ENCODE results near the gene BRPF3. TPM values are rescaled to one million over a fixed set of nuclear protein-coding genes. Genes with fewer than 3 reads are reported as not detected.

BRPF3 gene
- polyA plus RNA-seq, 3 donors = 11.5 to 19.2 (median 13.8) TPM

- WGBS, 3 donors = 60 to 81% (median 61%) methylated on average over 1 of the region's 1 CpG
- H3K27ac ChIP-seq (ENCODE audit: low read depth, low read length) = no peak overlapping the region
These were observed 52.4 kb downstream of the BRPF3 start for GRCh38 chr6:36248980-36249379.

- no peak overlapping the region for H3K27ac ChIP-seq (ENCODE audit: low read depth, low read length)
- 60 to 89% (median 80%) methylated on average over 5 of the region's 5 CpGs for WGBS, 3 donors
These were observed 53.0 kb downstream of the BRPF3 start for GRCh38 chr6:36249536-36249935.

- 82 to 95% (median 94%) methylated on average over 2 of the region's 2 CpGs for WGBS, 3 donors
- no peak overlapping the region for H3K27ac ChIP-seq (ENCODE audit: low read depth, low read length)
These were observed 55.5 kb downstream of the BRPF3 start for GRCh38 chr6:36252005-36252404.

GRCh38 chr6:36263390-36264000 lies 67.0 kb downstream of the BRPF3 start:
- no peak overlapping the region for H3K27ac ChIP-seq (ENCODE audit: low read depth, low read length)
- WGBS, 3 donors = 74 to 77% (median 76%) methylated on average over 9 of the region's 9 CpGs

- H3K27ac ChIP-seq (ENCODE audit: low read depth, low read length) = no peak overlapping the region
- 71 to 89% (median 86%) methylated on average over 1 of the region's 1 CpG for WGBS, 3 donors
These were observed 69.2 kb downstream of the BRPF3 start for GRCh38 chr6:36265744-36266143.

GRCh38 chr6:36266913-36267644 lies 70.5 kb downstream of the BRPF3 start:
- no peak overlapping the region for H3K27ac ChIP-seq (ENCODE audit: low read depth, low read length)
- WGBS, 3 donors = 89 to 93% (median 90%) methylated on average over 13 of the region's 13 CpGs

- 79 to 96% (median 94%) methylated on average over 4 of the region's 4 CpGs for WGBS, 3 donors
- no peak overlapping the region for H3K27ac ChIP-seq (ENCODE audit: low read depth, low read length)
These were observed 71.4 kb downstream of the BRPF3 start for GRCh38 chr6:36267731-36268477.

GRCh38 chr6:36268478-36269275 lies 72.1 kb downstream of the BRPF3 start:
- 51 to 70% (median 63%) methylated on average over 12 of the region's 12 CpGs for WGBS, 3 donors

GRCh38 chr6:36269834-36270705 lies 73.5 kb downstream of the BRPF3 start, which contains the start of gene PNPLA1:
Gene PNPLA1 (plus strand): TSS chr6:36270060. CDS start chr6:36270460, 400 bp downstream.
- no peak within 1 kb of the TSS for H3K27ac ChIP-seq (ENCODE audit: low read depth, low read length)
- WGBS, 3 donors = 75 to 78% (median 76%) methylated on average over 32 of the region's 32 CpGs

More at GRCh38 chr6:36268478-36269275, 72.1 kb downstream of the BRPF3 start:
- H3K27ac ChIP-seq (ENCODE audit: low read depth, low read length) = no peak overlapping the region

- no peak overlapping the region for H3K27ac ChIP-seq (ENCODE audit: low read depth, low read length)
- 80 to 85% (median 83%) methylated on average over 8 of the region's 8 CpGs for WGBS, 3 donors
These were observed 75.7 kb downstream of the BRPF3 start for GRCh38 chr6:36272234-36272633.

GRCh38 chr6:36273067-36273466 lies 76.5 kb downstream of the BRPF3 start:
- 89 to 97% (median 95%) methylated on average over 5 of the region's 5 CpGs for WGBS, 3 donors

GRCh38 chr6:36273802-36274514 lies 77.4 kb downstream of the BRPF3 start:
- no peak overlapping the region for H3K27ac ChIP-seq (ENCODE audit: low read depth, low read length)
- WGBS, 3 donors = 83 to 87% (median 83%) methylated on average over 15 of the region's 15 CpGs

More at GRCh38 chr6:36273067-36273466, 76.5 kb downstream of the BRPF3 start:
- H3K27ac ChIP-seq (ENCODE audit: low read depth, low read length) = no peak overlapping the region

- 63 to 83% (median 66%) methylated on average over 13 of the region's 13 CpGs for WGBS, 3 donors
- no peak overlapping the region for H3K27ac ChIP-seq (ENCODE audit: low read depth, low read length)
These were observed 80.3 kb downstream of the BRPF3 start for GRCh38 chr6:36276581-36277536.

- WGBS, 3 donors = 57 to 69% (median 67%) methylated on average over 2 of the region's 2 CpGs
- H3K27ac ChIP-seq (ENCODE audit: low read depth, low read length) = no peak overlapping the region
These were observed 81.5 kb downstream of the BRPF3 start for GRCh38 chr6:36277946-36278470.

- WGBS, 3 donors = 59 to 68% (median 64%) methylated on average over 3 of the region's 3 CpGs
- no peak overlapping the region for H3K27ac ChIP-seq (ENCODE audit: low read depth, low read length)
These were observed 83.9 kb downstream of the BRPF3 start for GRCh38 chr6:36280467-36280866.

- 77 to 88% (median 84%) methylated on average over 4 of the region's 4 CpGs for WGBS, 3 donors
These were observed 84.4 kb downstream of the BRPF3 start for GRCh38 chr6:36280983-36281382.

More at GRCh38 chr6:36280983-36281382, 84.4 kb downstream of the BRPF3 start:
- no peak overlapping the region for H3K27ac ChIP-seq (ENCODE audit: low read depth, low read length)

Data from adipose tissue (tissue), 3 donors.